HG02870 (cell line): ENCODE measurements around the gene RPRD1B.
A peak's percentile ranks its signal among the peaks of the same experiment; 100 is the strongest.

Source experiments
- ATAC-seq: cut with Tn5 transposase; IDR thresholded peaks from one replicate; pipeline ENCODE4 v1.9.1; 2021; ENCODE audit warnings: mild to moderate bottlenecking, moderate library complexity; ENCODE audit not compliant: unreplicated experiment

Gene RPRD1B

GRCh38 chr20:38033330-38034107 lies at the start of gene RPRD1B, which contains the start of gene TTI1:
Gene RPRD1B, plus strand, starts transcription at chr20:38033746. Its CDS starts 202 bp downstream, at chr20:38033948.
Gene TTI1, minus strand, starts transcription at chr20:38033456. Its CDS starts 19,640 bp downstream, at chr20:38013816.
- peak; percentile 79 for ATAC-seq

GRCh38 chr20:37984018-37984785 lies 49.3 kb upstream of the RPRD1B start:
- no peak for ATAC-seq

- no peak for ATAC-seq
These were observed 47.3 kb upstream of the RPRD1B start for GRCh38 chr20:37986044-37986858.

GRCh38 chr20:37986873-37987601 lies 46.5 kb upstream of the RPRD1B start:
- no peak for ATAC-seq

GRCh38 chr20:37987602-37988290 lies 45.8 kb upstream of the RPRD1B start:
- ATAC-seq: no peak

GRCh38 chr20:37988306-37988954 lies 45.1 kb upstream of the RPRD1B start:
- no peak for ATAC-seq

- ATAC-seq: no peak
These were observed 43.8 kb upstream of the RPRD1B start for GRCh38 chr20:37989601-37990295.

- peak; percentile 94 for ATAC-seq
These were observed 42.9 kb upstream of the RPRD1B start for GRCh38 chr20:37990571-37991151.

- ATAC-seq: no peak
These were observed 42.2 kb upstream of the RPRD1B start for GRCh38 chr20:37991157-37991866.

GRCh38 chr20:37991908-37992307 lies 41.6 kb upstream of the RPRD1B start:
- ATAC-seq: no peak

- no peak for ATAC-seq
These were observed 40.6 kb upstream of the RPRD1B start for GRCh38 chr20:37992802-37993409.

- no peak for ATAC-seq
These were observed 39.0 kb upstream of the RPRD1B start for GRCh38 chr20:37994512-37994911.

GRCh38 chr20:37995856-37996605 lies 37.5 kb upstream of the RPRD1B start:
- ATAC-seq: no peak

- ATAC-seq: no peak
These were observed 36.0 kb upstream of the RPRD1B start for GRCh38 chr20:37997516-37997915.

GRCh38 chr20:37999526-38000263 lies 33.9 kb upstream of the RPRD1B start:
- ATAC-seq: no peak

GRCh38 chr20:38000293-38000692 lies 33.3 kb upstream of the RPRD1B start:
- ATAC-seq: no peak
